ENCODE measurements around the gene NCAPH2.

DNA sequence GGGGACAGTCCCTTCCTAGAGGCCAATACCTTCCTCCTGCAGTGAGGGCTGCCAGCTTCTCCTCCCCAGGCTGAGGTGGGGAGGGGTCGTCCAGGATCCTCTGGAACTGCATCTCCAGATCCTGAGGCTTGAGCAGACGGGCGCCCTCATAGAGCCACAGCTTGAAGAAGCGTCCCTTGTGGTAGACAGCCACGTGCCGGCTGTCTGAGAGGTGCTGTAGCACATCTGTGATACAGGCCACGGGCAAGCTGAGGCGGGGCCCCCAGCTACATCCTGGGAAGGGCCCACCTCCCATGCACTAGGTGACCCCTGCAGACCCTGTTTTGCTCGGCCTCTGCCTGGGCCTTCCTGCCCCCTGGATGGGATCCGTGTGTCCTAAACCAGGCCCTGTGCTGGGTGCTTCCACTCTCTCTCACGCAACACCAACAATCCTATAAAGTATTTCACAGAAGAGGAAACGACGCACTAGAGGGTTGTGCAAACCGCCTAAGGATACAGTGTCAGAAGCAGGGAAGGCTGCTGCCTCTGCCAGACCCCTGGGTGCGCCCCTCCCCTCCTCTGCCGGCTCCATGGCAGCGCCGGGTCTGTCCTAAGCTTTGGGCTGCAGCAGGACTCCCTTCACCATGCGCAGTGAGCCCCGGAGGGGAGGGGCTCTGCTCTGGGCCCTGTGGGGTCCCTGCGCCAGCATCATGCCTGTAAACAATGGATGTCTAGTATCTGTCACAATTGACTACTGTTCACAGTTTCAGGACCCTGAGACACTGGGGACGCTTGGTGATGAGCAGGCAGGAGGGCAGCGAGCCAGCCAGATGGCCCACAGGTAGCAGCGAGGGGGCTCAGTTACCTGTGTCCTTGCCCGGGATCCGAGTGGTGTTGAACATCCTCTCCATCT lies 65.7 kb downstream of the NCAPH2 start:
- TF ChIP-seq POLR2A (IDR thresholded peaks at IDR 0.05) (no peak), EP300 (IDR thresholded peaks at IDR 0.05) (no peak)
- TF ChIP-seq, protein P1, sequence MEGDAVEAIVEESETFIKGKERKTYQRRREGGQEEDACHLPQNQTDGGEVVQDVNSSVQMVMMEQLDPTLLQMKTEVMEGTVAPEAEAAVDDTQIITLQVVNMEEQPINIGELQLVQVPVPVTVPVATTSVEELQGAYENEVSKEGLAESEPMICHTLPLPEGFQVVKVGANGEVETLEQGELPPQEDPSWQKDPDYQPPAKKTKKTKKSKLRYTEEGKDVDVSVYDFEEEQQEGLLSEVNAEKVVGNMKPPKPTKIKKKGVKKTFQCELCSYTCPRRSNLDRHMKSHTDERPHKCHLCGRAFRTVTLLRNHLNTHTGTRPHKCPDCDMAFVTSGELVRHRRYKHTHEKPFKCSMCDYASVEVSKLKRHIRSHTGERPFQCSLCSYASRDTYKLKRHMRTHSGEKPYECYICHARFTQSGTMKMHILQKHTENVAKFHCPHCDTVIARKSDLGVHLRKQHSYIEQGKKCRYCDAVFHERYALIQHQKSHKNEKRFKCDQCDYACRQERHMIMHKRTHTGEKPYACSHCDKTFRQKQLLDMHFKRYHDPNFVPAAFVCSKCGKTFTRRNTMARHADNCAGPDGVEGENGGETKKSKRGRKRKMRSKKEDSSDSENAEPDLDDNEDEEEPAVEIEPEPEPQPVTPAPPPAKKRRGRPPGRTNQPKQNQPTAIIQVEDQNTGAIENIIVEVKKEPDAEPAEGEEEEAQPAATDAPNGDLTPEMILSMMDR (IDR thresholded peaks at IDR 0.05) = no peak

Data from gastroesophageal sphincter (tissue), 3 donors.